Measurements from ENCODE around the gene VPS26B.
"Not testable (repeated sequence)": the region's sequence is repeated elsewhere in the genome, so short reads cannot be mapped to it uniquely, and the experiment has no call there.

VPS26B gene

DNA sequence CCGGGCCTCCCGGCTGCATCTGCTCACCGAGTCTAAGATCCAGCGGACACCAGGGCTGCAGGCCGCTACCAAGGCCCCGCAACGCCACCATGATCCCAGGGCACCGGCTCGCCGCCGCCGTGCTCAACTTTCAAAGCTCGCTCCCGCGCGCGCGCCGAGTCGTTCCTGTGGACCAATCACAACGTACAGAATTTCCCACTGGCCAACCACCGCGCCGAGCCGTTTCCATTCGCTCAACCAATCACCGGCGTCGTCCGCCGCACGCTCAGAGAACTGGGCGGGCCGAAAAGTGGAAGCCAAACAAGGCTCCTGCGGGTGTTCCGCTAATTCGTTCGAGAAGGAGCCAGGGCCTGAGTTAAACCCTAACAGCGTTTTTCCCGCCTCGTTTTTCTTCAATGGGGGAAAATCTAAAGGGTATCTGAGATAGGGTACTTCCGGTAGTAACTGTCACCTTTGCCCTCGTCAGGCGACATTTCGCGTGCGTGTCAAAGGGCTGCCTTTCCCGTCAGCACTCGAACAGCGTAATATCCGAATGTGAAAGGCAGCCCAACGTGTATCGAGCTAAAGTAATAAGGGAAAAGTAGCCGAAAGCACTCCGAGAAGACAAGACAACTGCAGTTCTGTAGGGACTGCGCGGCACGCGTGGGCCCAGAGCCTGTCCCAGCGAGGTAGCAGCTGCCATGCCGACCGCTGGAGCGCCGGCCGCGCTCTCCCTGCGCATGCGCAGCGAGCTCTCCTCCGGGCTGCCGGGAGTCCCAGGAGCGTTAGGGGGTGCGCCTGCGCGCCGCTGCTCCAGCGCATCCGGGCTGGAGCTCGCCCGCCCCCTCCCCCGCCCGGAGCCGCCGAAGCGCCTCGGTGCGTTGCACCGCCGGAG lies at the start of gene VPS26B, which contains the start of gene NCAPD3:
Gene VPS26B, plus strand, starts transcription at position 836 of the 874 bp plus-strand sequence. CDS start 452 bp downstream, outside the sequence.
Gene NCAPD3, minus strand, starts transcription at position 132 of the 874 bp plus-strand sequence. Its CDS starts 41 bp downstream, at position 91.
- DNase-seq (ENCODE audit: low spot score): peak; percentile 96

- no peak for DNase-seq (ENCODE audit: low spot score)
Measured at GRCh38 chr11:134176284-134176683, 48.2 kb upstream of the VPS26B start.

GRCh38 chr11:134178032-134178674 lies 46.3 kb upstream of the VPS26B start:
- no peak for DNase-seq (ENCODE audit: low spot score)

GRCh38 chr11:134181707-134182106 lies 42.8 kb upstream of the VPS26B start:
- DNase-seq (ENCODE audit: low spot score): no peak

DNA sequence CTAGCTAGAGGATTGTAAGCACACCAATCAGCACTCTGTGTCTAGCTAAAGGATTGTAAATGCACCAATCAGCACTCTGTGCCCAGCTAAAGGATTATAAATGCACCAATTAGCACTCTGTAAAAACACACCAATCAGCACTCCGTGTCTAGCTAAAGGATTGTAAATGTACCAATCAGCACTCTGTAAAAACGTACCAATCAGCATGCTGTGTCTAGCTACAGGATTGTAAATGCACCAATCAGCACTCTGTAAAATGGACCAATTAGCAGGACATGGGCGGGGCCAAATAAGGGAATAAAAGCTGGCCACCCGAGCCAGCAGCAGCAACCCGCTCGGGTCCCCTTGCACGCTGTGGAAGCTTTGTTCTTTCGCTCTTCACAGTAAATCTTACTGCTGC lies 36.4 kb upstream of the VPS26B start:
- not testable (repeated sequence) for DNase-seq (ENCODE audit: low spot score)

DNA sequence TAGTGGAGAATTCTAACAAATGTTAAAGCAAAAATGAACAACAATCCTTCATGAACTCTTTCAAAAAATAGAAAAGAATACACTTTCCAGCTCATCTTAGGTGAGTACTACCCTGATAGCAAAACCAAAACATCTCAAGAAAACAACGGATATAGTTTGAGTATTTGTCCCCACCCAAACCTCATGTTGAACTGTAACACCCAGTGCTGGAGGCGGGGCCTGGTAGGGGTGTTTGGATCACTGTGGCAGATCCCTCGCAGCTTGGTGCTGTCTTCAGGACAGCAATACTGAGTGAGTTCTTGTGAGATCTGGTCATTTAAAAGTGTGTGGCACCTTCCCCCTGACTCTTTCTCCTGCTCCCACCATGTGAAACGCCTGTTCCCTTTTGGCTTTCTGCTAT lies 27.7 kb upstream of the VPS26B start:
- no peak for DNase-seq (ENCODE audit: low spot score)

- DNase-seq (ENCODE audit: low spot score): no peak
Measured at GRCh38 chr11:134199531-134199930, 24.9 kb upstream of the VPS26B start.

DNA sequence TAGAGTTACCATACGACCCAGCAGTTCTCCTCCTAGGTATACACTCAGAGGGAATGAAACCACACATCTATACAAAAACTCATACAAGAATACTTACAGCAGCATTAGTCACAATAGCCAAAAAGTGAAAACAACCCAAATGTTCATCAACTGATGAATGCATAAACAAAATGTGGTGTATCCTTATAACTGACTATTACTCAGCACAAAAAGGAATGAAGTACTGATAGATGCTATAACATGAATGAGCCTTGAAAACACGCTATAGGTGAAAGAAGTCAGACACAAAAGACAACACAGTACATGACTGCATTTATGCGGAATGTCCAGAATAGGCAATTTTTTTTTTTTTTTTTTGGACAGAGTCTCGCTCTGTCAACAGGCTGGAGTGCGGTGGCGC lies 23.8 kb upstream of the VPS26B start:
- no peak for DNase-seq (ENCODE audit: low spot score)

DNA sequence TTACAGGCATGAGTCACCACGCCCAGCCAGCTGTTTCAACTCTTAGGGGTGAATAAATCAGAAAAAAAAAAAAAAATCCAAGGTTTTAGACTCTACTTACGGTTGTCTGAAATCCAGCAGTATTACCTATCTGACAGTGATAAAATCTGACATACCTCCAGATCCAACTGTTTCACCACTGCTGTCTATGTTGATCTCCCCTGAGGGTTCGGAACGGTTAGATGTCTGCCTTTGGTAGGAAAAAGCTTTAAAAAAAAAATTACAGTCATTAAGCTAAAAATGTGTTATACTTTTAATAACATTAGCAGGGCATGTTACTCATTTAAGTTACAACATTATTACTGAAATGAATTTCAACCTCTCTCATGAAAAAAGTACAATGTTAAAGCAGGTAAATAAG lies 21.8 kb upstream of the VPS26B start:
- no peak for DNase-seq (ENCODE audit: low spot score)

DNA sequence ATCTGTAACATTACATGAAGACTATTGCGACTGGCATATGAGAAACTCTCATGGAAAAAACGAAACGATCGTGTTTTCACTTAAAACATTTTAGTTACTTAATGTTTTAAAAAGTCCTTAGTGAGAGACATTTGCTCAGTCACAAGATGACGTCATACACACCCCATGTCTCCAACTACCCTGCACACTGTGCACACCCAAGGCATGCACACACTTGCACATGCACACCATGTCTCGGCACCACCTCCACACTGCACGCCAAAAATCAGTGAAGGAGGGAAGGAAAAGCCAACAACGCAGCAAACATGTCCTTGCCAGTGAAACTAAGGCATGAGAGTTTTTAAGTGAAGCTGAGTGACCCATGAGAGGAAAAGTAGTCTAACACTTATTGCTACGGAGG lies 18.7 kb upstream of the VPS26B start:
- DNase-seq (ENCODE audit: low spot score): no peak

DNA sequence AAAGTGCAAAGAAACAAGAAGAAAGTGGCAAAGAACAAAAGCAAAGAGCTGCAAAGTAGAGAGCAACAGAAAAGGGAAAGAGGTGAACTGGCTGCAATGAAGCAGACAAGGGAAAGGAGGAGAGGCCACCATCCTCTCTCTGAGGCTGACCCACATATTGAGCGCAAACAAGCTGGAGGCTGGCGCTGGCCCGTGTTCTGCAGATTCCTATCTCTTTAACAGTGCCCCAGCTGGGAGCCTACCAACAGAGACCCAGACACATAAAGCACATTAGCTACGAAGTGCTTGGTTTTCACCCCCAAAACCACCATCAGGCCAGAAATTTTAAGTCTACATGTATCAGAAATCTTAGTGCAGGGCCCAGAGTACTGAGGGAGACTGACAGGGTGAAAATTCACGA lies 18.3 kb upstream of the VPS26B start:
- no peak for DNase-seq (ENCODE audit: low spot score)

GRCh38 chr11:134207538-134208239 lies 16.8 kb upstream of the VPS26B start:
- no peak for DNase-seq (ENCODE audit: low spot score)

DNA sequence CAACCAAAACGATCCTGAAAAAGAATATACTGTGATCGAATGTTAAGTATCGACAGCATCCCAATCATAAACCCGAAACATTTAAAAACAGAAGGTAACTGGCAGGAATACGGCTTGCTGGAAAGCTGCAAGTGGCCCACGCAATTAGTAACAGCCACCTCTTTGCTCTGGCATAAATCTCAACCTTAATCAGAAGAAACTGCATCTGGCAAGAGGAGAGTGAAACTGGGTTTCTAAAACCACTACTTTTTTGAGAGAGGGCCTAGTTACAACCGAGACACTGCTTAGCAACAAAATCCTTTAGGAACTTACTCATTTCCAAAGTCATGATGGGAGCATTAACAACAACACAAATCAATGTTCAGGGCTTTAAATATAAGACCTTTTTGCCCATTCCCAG lies 8.6 kb upstream of the VPS26B start:
- DNase-seq (ENCODE audit: low spot score): no peak

GRCh38 chr11:134216816-134217215 lies 7.7 kb upstream of the VPS26B start:
- DNase-seq (ENCODE audit: low spot score): no peak

DNA sequence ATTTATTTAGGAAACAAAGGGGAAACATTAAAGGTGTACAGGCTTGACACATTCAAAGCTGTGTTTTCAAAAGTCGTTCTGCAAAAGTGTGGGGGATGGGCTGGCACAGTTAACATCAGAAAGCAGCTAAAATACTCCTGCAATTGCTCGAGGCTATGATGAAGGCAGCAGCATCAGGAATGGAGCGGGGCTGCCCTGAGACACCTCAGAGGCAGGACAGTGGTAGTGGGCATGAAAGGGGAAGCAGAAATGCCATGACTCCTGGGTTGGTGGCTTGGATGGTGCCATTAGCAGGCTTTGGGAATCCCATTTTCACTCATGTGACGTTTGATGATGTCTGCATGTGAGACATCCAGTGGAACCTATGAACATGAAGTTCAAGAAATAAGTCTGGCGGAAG lies 1.4 kb upstream of the VPS26B start:
- no peak for DNase-seq (ENCODE audit: low spot score)

- peak; percentile 26 for DNase-seq (ENCODE audit: low spot score)
Measured at GRCh38 chr11:134224710-134225664, 516 bp downstream of the VPS26B start.

DNA sequence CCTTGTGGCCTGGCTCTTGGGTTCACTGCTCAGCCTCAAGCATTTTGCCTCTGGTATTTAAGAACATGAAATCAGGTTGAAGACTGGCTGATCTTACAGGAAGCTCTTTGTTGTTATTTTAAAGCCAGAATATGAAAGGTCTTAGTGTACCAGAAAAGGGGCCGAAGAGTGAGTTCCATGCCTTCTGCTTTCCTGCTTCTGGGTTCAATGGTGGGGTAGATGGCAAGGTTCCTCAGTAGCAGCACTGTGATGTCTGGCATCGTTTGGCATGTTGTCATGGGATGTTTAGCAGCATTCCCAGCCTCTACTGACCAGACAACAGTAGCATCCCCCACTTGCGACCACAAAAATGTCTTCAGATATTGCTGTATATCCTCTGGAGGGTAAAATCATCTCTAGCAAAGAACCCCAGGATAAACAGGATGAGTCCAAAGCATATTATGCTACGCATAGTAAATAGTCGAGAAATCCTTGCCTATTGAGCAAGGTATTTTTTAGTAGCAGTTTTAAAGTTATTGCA lies 2.4 kb downstream of the VPS26B start:
- DNase-seq (ENCODE audit: low spot score): no peak

GRCh38 chr11:134228625-134229024 lies 4.2 kb downstream of the VPS26B start:
- peak; percentile 60 for DNase-seq (ENCODE audit: low spot score)

GRCh38 chr11:134229126-134229790 lies 4.8 kb downstream of the VPS26B start:
- no peak for DNase-seq (ENCODE audit: low spot score)

DNA sequence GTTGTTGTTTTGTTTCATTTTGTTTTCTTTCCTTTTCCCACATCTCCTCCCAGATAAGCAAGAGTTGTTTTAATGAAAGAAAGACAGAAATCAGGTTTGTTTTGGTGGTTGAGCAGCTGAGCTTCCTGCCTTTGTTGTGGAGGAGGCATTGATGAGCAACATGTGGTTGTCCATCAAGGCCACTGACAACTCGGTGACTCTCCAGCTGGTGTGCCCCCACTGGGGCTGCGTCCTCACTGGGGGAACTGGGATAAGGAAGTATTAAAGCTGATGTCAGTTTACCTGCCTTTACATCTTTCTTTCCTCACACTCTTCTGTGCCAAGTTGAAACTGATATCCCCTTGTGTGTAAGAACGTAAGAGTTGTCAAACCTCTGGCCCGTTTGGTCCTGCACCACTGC lies 5.9 kb downstream of the VPS26B start:
- DNase-seq (ENCODE audit: low spot score): no peak

All from germinal center (tissue), 1 donor.